ENCODE results near the gene PERP.

Gene PERP

GRCh38 chr6:138107078-138107751, at the start of gene PERP:
Gene PERP, minus strand, starts transcription at chr6:138107419. Its CDS starts 79 bp downstream, at chr6:138107340.
- TF ChIP-seq CTCF (IDR thresholded peaks at IDR 0.05), result no peak
- Histone ChIP-seq H3K4me3 (peak within 1 kb of the TSS; percentile 69), H3K27ac (peak within 1 kb of the TSS; percentile 4 to 68)
- DNase-seq (ENCODE audit: low spot score), result no peak

GRCh38 chr6:138155443-138155842, 48.2 kb upstream of the PERP start:
- no peak for DNase-seq (ENCODE audit: low spot score)
- no peak for TF ChIP-seq CTCF (IDR thresholded peaks at IDR 0.05)
- no peak overlapping the region for H3K4me3 ChIP-seq
- H3K27ac ChIP-seq, result no peak overlapping the region

DNA sequence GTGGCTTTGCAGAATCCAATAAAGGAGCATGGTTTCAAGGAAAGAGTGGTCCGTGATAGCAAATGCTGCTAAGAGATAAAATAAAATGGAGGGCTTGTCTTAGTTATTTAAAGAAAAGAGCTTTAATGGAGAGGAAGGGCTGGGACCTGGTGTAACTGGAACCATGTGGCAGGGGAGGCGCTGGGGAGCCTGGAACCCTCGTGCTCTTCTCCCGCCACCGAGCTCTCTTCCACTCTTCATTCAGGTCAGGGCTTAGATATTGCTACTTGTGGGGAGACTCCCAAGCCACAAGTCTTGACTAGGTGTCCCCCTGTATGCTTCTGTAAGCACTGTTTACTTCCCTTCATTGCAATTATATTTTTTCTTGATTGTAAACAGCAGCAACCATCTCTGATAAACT, 39.3 kb upstream of the PERP start:
- no peak for DNase-seq (ENCODE audit: low spot score)
- Histone ChIP-seq H3K27ac (no peak overlapping the region), H3K4me3 (no peak overlapping the region)
- TF ChIP-seq CTCF (IDR thresholded peaks at IDR 0.05), result no peak

- no peak for DNase-seq (ENCODE audit: low spot score)
- no peak for TF ChIP-seq CTCF (IDR thresholded peaks at IDR 0.05)
- H3K4me3 ChIP-seq, result no peak overlapping the region
- H3K27ac ChIP-seq, result no peak overlapping the region
Observed at GRCh38 chr6:138145402-138145801, 38.2 kb upstream of the PERP start.

GRCh38 chr6:138142806-138143205, 35.6 kb upstream of the PERP start:
- TF ChIP-seq CTCF (IDR thresholded peaks at IDR 0.05), result no peak
- H3K4me3 ChIP-seq, result no peak overlapping the region
- no peak for DNase-seq (ENCODE audit: low spot score)
- no peak overlapping the region for H3K27ac ChIP-seq

DNA sequence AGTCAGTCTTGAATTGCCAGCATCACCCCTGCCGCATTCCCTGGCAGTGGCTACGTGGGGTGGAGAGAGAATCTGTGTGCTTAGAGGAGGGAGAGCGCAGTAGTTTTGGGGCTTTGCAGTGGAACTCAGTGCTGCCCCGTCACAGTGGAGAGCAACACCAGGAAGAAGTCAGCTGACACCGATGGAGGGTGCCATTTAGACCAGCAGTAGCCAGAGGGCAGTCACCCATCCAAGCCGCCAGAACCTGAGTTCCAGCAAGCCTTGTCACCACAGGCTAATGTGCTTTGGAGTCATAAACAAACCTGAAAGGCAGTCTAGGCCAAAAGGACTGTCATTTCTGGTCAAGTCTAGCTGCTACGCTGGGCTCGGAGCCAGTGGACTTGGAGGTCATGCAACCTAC, 22.0 kb upstream of the PERP start:
- no peak overlapping the region for H3K4me3 ChIP-seq
- no peak for DNase-seq (ENCODE audit: low spot score)
- no peak overlapping the region for H3K27ac ChIP-seq
- no peak for TF ChIP-seq CTCF (IDR thresholded peaks at IDR 0.05)

DNA sequence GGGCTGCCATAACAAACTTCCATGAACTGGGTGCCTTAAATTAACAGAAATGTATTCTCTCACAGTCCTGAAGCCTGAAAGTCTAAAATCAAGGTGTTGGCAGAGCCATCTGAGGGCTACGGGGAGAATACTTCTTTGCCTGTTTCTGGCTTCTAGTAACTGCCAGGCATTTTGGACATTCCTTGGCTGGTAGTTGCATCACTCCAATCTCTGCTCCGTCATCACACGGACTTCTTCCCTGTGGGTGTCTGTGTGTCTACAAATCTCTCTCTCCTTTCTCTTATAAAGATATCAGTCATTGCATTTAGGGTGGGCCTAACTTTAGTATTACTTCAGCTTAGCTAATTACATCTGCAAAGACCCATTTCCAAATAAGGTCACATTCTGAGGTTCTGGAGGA, 20.9 kb upstream of the PERP start:
- no peak overlapping the region for H3K4me3 ChIP-seq
- H3K27ac ChIP-seq, result no peak overlapping the region
- TF ChIP-seq CTCF (IDR thresholded peaks at IDR 0.05), result no peak
- DNase-seq (ENCODE audit: low spot score), result no peak
